ENCODE results near the gene MYO1G.

The MYO1G gene

DNA sequence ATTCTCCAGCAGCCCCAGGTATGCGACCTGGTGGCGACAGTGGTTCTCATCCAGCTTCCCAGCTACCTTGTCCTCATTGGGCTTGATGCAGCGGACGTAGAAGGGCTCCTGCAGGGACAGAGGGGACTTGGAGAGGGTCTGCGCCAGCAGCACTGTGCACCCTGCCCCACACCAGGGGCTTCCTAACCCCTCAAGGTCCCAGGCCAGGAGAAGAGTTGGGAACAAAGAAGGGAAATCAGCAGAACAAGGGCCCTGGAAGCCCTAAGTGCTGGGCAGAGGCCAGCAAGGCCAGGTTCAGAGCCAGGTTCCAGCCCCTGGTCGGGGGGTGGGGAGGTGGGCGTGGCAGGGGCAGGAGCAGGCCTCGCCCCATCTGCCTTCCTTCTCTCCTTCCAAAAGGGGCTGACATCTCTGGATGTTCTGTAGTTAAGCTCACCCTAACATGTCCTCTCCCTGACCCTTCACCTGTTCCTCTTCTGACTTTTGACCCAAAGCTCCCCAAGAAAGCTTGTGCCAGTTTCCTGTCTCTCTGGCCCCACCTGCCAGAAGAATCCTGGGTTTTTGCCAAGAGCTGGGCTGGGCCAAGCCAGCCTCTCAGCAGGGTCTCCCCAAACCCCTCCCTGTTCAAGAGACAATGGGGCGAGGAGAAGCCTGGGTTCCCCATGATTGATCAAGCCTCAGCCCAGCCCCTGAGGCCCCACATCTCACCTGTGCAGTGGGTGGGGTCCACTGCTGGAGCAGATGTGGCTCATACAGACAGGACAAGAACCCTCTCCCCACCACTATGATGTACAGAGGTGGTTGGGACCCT is 11.9 kb downstream of the MYO1G start:
- no peak for DNase-seq (ENCODE audit: low spot score)

- DNase-seq (ENCODE audit: low spot score), result no peak
These were observed 12.7 kb downstream of the MYO1G start for GRCh38 chr7:44965937-44966730.

DNA sequence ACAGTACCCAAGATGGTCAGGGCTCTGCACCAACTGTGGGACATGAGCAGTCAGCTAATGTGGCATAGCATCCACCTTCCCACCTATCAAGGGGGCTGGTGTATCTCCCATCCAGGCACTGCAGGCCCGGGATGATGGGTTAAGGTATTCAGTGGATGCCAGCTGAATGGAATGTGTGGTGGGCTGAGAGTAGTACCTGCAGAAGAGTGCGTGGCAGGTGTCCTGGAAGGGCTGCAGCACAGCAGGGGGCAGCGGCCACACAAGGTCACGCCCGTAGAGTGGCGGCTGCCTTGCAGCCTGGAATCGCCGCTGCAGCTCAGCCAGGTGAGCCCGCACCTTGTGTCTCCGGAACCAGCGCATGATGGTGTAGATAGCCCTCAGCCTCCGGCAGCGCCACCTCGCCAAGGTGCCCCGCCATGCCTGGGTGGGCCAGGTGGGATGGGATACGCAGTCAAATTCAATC is 13.3 kb downstream of the MYO1G start:
- DNase-seq (ENCODE audit: low spot score), result no peak

DNA sequence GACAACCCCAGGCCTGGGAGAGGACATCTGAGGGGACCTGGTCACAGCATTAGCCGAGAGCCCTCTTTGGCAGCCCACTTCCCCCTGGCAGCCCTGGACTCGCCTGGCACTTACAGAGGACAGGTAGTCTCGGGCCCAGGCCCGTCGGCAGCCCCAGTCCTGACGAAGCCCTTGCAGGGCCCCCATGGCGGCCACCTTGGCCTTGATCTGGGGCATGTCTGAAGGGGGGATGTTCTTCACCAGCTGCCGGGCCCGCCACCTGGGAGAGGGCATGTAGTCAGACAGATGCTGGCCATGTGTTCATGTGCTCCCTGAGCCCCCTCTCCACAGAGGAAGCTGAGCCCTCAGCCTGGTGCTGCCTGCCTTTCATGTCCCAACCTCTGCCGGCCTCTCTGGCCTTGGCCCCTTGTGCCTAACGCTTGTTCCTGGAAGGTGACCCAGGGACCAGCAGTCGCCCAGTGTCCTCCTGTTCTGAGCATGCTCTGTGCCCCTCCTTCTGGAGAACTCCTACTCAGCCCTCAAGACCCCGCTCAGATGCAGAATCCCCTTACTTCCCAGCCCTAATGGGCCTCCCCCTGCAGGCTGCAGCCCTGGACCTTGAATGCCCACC is 13.9 kb downstream of the MYO1G start:
- no peak for DNase-seq (ENCODE audit: low spot score)

GRCh38 chr7:44964384-44964830 is 14.4 kb downstream of the MYO1G start:
- DNase-seq (ENCODE audit: low spot score), result no peak

DNA sequence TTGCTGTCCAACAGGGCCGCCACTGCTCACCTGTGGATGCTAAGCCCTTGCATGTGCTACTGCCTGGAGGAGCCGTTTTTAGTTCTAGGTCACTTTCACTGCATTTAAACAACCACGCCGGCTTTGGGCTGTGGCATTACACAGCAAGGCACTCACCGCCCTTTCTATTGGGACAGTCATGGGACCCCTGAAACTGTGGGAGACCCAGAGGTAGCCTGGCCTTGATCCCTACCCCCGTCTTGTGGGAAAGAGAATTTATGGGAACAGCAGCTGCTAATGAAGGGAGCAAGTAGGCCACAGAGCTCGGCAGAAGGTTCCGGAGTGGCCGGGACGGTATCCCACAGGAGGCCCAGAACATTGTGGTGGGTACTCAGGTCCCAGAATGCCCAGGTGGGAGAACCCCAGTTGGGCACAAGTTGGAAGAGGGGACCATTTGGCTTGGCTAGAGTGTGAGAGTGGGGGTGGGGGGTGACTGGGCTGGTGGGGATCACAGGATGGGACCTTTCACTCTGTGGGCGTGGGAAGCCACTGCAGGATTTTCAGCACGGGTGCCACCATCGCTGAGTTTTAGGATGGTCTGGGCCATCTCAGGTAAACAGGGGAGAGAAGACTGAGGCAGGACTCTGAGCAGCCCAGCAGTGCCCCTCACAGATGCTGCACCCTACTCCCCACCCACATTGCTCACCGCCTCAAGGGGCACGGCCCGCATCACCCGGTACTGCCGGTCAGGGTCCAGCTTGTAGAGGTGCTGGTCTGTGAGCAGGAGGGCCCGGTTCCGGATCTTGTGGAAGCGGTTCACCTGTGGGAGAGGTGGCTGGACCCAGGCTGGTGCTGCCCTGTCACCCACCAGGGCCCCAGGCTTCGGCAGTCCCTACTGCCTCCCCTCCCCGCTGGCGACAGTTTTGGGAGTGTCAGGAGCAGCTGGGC is 15.2 kb downstream of the MYO1G start:
- DNase-seq (ENCODE audit: low spot score), result no peak

DNA sequence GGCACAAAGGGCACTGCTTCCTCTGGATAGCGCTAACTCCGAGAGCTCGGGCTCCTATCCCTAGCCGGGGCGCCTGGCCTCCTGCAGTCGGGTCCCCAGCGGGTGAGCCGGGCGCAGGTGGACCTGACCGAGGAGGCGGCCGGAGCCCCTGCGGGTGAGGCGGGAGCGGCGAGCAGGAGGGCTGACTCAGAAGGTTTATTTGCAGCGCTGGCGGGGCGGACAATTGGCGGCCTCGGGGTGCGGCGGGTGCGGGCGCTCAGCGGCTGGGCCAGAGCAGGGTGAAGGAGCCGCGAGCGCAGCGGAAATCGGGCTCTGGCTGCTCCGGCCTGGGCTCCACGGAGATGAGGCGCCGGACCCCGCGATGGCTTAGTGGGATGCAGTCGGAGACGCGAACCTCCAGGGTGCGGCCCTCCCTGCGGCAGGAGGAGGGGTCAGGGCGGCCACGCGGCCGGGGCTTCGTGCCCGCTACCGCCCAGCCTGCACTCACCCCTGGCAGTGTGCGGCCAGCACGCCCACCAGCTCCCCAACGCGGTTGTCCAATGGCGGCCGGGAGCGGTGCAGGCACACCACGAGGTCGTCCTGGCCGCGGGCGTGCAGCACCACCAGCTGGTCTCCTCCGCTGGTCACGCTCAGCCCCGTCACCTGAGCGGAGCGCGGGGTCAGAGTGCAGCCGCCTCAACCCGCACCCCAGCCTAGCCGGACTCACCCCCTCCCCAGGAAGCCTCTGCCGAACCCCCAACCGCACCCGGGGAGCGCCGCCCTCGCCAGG is 16.1 kb downstream of the MYO1G start:
- no peak for DNase-seq (ENCODE audit: low spot score)

DNA sequence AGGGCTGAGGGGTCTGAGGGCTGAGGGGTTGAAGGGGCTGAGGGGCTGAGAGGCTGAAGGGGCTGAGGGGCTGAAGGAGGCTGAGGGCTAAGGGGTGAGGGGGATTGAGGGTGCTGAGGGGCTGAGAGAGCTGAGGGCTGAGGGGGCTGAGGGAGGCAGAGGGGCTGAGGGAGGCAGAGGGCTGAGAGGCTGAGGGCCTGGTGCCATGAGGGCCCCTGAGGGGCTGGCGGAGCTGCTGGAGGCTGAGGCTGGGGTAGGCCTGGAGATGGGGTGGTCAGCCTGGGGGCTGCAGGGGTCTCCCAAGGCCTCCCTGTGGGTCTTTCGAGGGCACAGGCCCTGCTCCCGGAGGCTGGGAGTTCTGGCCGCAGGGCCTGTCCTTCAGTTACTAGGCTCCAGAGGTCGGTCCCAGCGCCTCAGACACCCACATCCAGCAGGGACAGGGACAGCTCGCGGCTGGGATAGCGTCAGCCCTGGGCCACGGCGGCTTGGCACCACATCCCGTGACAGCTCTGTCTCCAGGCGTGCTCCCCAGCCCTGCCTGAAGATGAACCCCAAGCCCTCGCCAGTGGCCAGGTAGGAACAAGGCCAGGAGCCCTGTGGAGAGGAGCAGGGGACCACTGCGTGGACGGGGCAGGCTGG is 16.9 kb downstream of the MYO1G start:
- no peak for DNase-seq (ENCODE audit: low spot score)

DNA sequence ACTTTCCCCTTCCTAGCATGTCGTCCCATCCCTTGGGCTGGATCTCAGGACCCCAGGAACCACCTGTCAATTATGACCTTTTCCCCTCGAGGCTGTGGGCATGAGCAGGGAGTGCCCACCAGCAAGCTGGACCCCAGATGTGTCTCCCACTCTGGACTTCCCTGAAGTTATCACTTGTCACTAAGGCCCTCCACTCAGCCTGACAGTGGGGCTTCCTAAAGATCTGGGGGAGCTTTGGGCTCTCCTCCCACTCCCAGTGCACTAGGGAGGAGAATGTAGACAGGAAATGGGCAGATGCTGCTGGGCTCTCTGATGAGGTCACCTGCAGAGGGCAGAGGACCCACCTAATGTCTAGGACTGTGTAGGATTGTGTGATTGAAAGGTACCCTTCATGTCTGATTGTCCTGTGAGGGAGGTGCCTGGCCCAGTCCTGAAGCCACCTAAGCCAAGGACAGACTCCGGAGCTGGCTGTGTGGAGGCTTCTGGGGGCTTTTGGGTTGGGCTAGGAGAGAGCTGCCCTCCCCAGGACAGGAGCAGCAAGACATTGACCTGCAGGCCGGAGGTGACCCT is 18.7 kb downstream of the MYO1G start:
- DNase-seq (ENCODE audit: low spot score), result no peak

GRCh38 chr7:44959433-44959951 is 19.3 kb downstream of the MYO1G start:
- DNase-seq (ENCODE audit: low spot score), result no peak

DNA sequence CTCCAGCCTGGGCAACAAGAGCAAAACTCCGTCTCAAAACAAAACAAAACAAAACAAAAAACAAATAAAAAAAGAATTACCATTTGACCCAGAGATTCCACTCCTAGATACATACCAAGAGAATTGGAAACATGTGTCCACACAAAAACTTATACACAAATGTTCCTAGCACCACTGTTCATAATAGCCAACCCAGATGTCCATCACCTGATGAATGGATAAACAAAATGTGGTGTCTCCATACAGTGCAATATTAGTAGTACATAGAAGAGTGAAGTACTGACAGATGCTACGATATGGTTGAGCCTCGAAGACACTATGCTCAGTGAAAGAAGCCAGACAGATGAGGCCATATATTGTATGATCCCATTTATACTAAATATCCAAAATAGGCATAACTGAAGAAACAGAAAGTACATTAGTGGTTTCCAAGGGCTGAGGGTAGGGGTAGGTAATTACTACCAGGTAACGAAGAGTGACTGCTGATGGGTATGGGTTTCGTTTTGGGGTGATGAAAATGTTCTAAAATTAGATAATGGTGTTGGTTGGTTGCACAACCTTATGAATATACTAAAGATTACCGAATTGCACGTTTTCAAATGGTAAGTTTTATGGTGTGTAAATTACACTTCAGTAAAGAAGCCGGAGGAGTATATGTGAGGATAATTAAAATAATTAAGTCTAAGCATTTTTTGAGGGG is 20.0 kb downstream of the MYO1G start:
- no peak for DNase-seq (ENCODE audit: low spot score)

GRCh38 chr7:44956157-44956766 is 22.6 kb downstream of the MYO1G start:
- DNase-seq (ENCODE audit: low spot score), result no peak

DNA sequence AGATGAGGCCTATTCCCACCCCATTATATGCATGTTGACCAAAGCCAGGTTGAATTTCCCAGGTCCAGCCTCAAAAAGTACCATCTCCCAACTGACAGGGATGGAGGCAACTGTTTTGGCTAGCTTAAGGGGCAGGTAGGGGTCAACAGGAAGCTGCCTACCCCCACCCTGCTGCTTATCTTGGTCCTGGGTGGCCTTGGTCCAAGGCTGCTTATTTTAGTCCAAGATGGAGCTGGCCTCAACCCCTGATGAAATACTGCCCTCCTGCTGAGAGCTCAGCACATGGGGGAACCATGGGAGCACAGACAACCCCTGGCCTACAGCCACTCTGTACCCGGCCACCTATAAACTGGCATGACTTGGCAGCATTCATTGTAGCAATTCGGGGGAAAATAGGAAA is 23.1 kb downstream of the MYO1G start:
- DNase-seq (ENCODE audit: low spot score), result no peak

DNA sequence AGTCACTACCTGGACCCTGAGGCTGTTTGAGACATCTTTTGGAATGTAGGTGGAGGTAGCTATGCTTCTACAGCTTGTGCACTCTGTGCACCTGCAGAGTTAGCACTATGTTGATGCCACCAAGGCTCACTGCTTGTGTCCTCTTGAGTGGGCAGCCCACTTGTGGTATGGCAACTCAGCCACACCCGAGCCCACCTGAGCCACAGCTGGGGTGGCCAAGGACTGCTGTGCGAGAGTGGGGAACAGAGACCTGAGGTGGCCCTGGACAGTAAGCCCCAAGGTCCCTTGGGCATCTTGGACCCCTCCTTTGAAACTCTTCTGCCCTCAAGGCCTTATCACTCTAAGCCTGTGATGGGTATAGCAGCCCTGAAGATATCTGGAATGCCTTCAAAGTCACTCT is 25.7 kb downstream of the MYO1G start:
- no peak for DNase-seq (ENCODE audit: low spot score)

- DNase-seq (ENCODE audit: low spot score), result no peak
These were observed 29.5 kb downstream of the MYO1G start for GRCh38 chr7:44949303-44949702.

- no peak for DNase-seq (ENCODE audit: low spot score)
These were observed 33.3 kb downstream of the MYO1G start for GRCh38 chr7:44945479-44945878.

- DNase-seq (ENCODE audit: low spot score), result no peak
These were observed 34.0 kb downstream of the MYO1G start for GRCh38 chr7:44944821-44945220.

GRCh38 chr7:44943631-44944030 is 35.2 kb downstream of the MYO1G start:
- no peak for DNase-seq (ENCODE audit: low spot score)

- no peak for DNase-seq (ENCODE audit: low spot score)
These were observed 41.4 kb downstream of the MYO1G start for GRCh38 chr7:44937426-44937825.
